DND-41 (cell line): ENCODE data around the gene HELZ.

ENCODE experiments used
- ATAC-seq: fragments of 200-7000 bp; cut with Tn5 transposase; 3 replicates; pipeline ENCODE4 v1.9.1; 2021; ENCODE audit warnings: low read depth; ENCODE audit not compliant: insufficient read depth
- DNase-seq: peaks from one replicate; pipeline ENCODE4 v3.0.0-alpha.2; 2020
- H2AFZ ChIP-seq: 2 replicates; pipeline ENCODE4 v1.6.0; 2012; ENCODE audit warnings: low read depth, low read length
- H3K27ac ChIP-seq: 2 replicates; pipeline ENCODE4 v1.5.1; 2012; ENCODE audit warnings: low read length, inconsistent platforms
- H3K27me3 ChIP-seq: fragments of 200-600 bp; sonication (generic); 2 replicates; pipeline ENCODE4 v1.6.0; 2012; ENCODE audit warnings: low read length, mild to moderate bottlenecking, inconsistent platforms; ENCODE audit not compliant: insufficient read depth, poor library complexity
- H3K36me3 ChIP-seq: 2 replicates; pipeline ENCODE4 v1.5.1; 2012; ENCODE audit warnings: low read length, inconsistent platforms; ENCODE audit not compliant: insufficient read depth
- H3K4me1 ChIP-seq: 2 replicates; pipeline ENCODE4 v1.5.1; 2012; ENCODE audit warnings: mild to moderate bottlenecking, low read length; ENCODE audit not compliant: insufficient read depth
- H3K4me2 ChIP-seq: 2 replicates; pipeline ENCODE4 v1.6.0; 2012; ENCODE audit warnings: mild to moderate bottlenecking, moderate library complexity, low read length, inconsistent platforms; ENCODE audit not compliant: insufficient read depth
- H3K4me3 ChIP-seq, 2 experiments: fragments of 200-600 bp in 1 of 2; shearing (Covaris generic) in 1 of 2; 2 replicates each; pipeline ENCODE4 v1.5.1; 2012 to 2016; ENCODE audit warnings: inconsistent platforms in 2 of 2, low read length in 2 of 2, mild to moderate bottlenecking in 2 of 2, low read depth in 1 of 2, moderate library complexity in 1 of 2
- H3K79me2 ChIP-seq: 2 replicates; pipeline ENCODE4 v1.6.0; 2012; ENCODE audit warnings: low read length, inconsistent platforms; ENCODE audit not compliant: insufficient read depth
- H3K9ac ChIP-seq: 2 replicates; pipeline ENCODE4 v1.6.0; 2012; ENCODE audit warnings: low read depth, mild to moderate bottlenecking, inconsistent platforms, low read length, moderate library complexity
- H3K9me3 ChIP-seq: 2 replicates; pipeline ENCODE4 v1.5.1; 2012; ENCODE audit warnings: low read length, moderate library complexity, mild to moderate bottlenecking, inconsistent platforms; ENCODE audit not compliant: insufficient read depth, severe bottlenecking
- H4K20me1 ChIP-seq: 2 replicates; pipeline ENCODE4 v1.6.0; 2012; ENCODE audit warnings: low read length; ENCODE audit not compliant: insufficient read depth
- CTCF ChIP-seq: IDR thresholded peaks from 2 replicates; pipeline ENCODE4 v1.5.1; 2012; ENCODE audit warnings: borderline replicate concordance, low read length, moderate library complexity, mild to moderate bottlenecking; ENCODE audit not compliant: poor library complexity, severe bottlenecking; ENCODE audit errors: extremely low read depth
- EZH2 ChIP-seq: IDR thresholded peaks from 3 replicates; pipeline ENCODE4 v1.6.1; 2012; ENCODE audit warnings: borderline replicate concordance, low read depth, mild to moderate bottlenecking, moderate library complexity, low read length, inconsistent platforms; ENCODE audit not compliant: severe bottlenecking

HELZ gene

GRCh38 chr17:67210915-67211314 lies 34.1 kb downstream of the HELZ start:
- H3K4me1 ChIP-seq: no peaks in the 10 kb centered on the region
- ATAC-seq: no peak

GRCh38 chr17:67208232-67208631 lies 36.8 kb downstream of the HELZ start:
- Histone ChIP-seq H3K79me2 (peaks cover 48% of the 10 kb centered on the region), H3K4me1 (no peaks in the 10 kb centered on the region), H3K27ac (no peak overlapping the region), H3K9me3 (no peaks in the 10 kb centered on the region), H3K27me3 (no peaks in the 10 kb centered on the region), H3K36me3 (peaks cover 24% of the 10 kb centered on the region; the same call in 1 of the 2 replicates), H3K4me3 (no peak overlapping the region), H4K20me1 (peaks cover 12% of the 10 kb centered on the region; the same call in 1 of the 2 replicates), H2AFZ (no peak overlapping the region), H3K9ac (no peak overlapping the region), H3K4me2 (no peak overlapping the region)
- TF ChIP-seq CTCF (no peak), EZH2 (no peak)
- DNase-seq (no peak), ATAC-seq (no peak)

More at GRCh38 chr17:67210915-67211314, 34.1 kb downstream of the HELZ start:
- peaks cover 9% of the 10 kb centered on the region; the same call in 1 of the 2 replicates for H4K20me1 ChIP-seq
- TF ChIP-seq CTCF (no peak), EZH2 (no peak)
- H2AFZ ChIP-seq: no peak overlapping the region
- peaks cover 36% of the 10 kb centered on the region for H3K36me3 ChIP-seq
- H3K4me2 ChIP-seq: no peak overlapping the region
- H3K27me3 ChIP-seq: no peaks in the 10 kb centered on the region
- H3K4me3 ChIP-seq: no peak overlapping the region
- H3K27ac ChIP-seq: no peak overlapping the region
- DNase-seq: no peak
- H3K9me3 ChIP-seq: no peaks in the 10 kb centered on the region
- peaks cover 51% of the 10 kb centered on the region for H3K79me2 ChIP-seq
- H3K9ac ChIP-seq: no peak overlapping the region

DNA sequence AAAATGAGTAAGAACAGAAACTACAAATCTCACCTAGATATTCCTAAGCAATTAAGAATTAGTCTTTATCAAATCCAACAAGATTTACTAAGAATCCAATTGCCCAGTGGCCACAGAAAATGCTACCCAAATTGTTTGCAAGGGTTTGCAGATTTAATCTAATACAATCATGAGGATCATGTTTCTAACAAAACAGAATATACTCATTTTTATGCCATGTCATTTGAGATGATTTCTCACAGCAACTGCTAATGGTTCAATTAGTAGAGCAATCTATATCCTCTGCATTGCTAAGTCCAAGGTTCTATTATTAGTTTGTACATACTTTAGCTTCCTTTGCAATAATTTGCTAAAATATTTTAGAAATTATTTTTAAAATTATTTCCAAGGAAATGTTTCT lies 41.2 kb downstream of the HELZ start:
- Histone ChIP-seq H2AFZ (no peak overlapping the region), H3K4me3 (no peak overlapping the region), H3K36me3 (peaks cover 43% of the 10 kb centered on the region), H3K27ac (no peak overlapping the region), H3K4me2 (no peak overlapping the region), H3K4me1 (no peaks in the 10 kb centered on the region), H3K9me3 (no peaks in the 10 kb centered on the region), H4K20me1 (peaks cover 6% of the 10 kb centered on the region; the same call in 1 of the 2 replicates), H3K79me2 (peaks cover 17% of the 10 kb centered on the region), H3K9ac (no peak overlapping the region), H3K27me3 (no peaks in the 10 kb centered on the region)
- DNase-seq: no peak
- no peak for TF ChIP-seq CTCF
- no peak for TF ChIP-seq EZH2
- ATAC-seq: no peak

GRCh38 chr17:67202503-67202902 lies 42.5 kb downstream of the HELZ start:
- Histone ChIP-seq H3K9me3 (no peaks in the 10 kb centered on the region), H3K9ac (no peak overlapping the region), H3K27ac (no peak overlapping the region), H4K20me1 (peaks cover 6% of the 10 kb centered on the region; the same call in 1 of the 2 replicates), H3K27me3 (no peaks in the 10 kb centered on the region), H3K4me2 (no peak overlapping the region), H3K79me2 (peaks cover 10% of the 10 kb centered on the region), H2AFZ (no peak overlapping the region), H3K36me3 (peaks cover 54% of the 10 kb centered on the region), H3K4me3 (no peak overlapping the region), H3K4me1 (no peaks in the 10 kb centered on the region)
- no peak for TF ChIP-seq EZH2
- no peak for TF ChIP-seq CTCF
- DNase-seq: no peak
- no peak for ATAC-seq
